ENCODE data around the gene TIA1. TPM values are rescaled to one million over a fixed set of nuclear protein-coding genes. Genes with fewer than 3 reads are reported as not detected.

Gene TIA1
- total RNA-seq, 1 experiment from 2014 or later, result 94.1 TPM

DNA sequence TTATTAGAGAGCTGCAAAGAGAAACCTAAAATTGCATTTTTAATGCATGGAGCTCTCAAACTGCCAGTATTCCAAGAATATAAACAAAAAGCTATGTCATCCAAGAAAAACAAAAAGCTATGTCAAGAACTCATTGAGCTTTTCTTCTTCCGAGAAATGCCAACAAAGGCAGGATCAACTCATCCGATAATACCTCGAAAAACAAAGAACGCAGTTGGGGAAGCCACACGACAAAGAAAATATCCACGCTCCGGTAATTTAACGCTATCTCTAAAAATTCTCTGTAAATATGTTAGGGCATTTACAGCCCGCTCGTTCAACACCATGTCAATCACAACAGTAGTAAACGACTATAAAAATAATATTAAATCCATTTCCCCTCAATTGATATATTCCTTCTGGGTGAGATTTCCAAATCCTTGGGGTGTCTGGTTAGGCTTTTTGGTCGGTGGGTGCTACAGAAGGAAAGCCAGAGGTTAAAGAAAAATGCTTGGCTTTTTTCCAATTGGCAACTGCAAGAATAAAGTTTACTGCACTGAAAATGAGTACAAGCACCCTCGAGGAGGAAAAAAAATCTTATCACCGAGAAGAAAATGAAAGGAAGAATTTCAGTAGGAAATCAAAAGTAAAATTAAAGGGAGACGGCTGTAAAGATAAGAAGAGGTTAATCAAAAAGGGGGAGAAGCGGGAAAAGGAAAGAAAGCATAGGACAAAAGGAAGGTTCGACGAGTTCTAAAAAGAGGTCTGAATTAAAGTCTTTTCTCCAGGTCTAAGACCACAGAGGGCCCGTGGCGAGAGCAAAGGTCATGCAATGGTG is 856 bp downstream of the TIA1 start:
- Histone ChIP-seq H3K4me1 (ENCODE audit: control insufficient read depth in 1 of 2, insufficient read depth in 2 of 2, low read length in 2 of 2) (peaks cover 10 to 18% of the 10 kb centered on the region in 2 experiments; a peak in 3 of 4 replicates), H3K4me3 (replicated peaks in 1 of 2; ENCODE audit: low read depth in 1 of 2, low read length in 2 of 2) (peak overlapping the region; percentile 85 to 94), H3K9me3 (ENCODE audit: control insufficient read depth in 1 of 2, insufficient read depth in 1 of 2, low read depth in 1 of 2, low read length in 2 of 2) (no peaks in the 10 kb centered on the region), H4K20me1 (ENCODE audit: insufficient read depth) (no peaks in the 10 kb centered on the region), H3K79me2 (ENCODE audit: insufficient read depth, low read length) (peaks cover 59% of the 10 kb centered on the region), H3K9ac (ENCODE audit: low read length) (peak overlapping the region; percentile 94), H2AFZ (ENCODE audit: low read depth, low read length, poor library complexity, severe bottlenecking) (no peak overlapping the region), H3K27ac (ENCODE audit: low read depth, low read length) (peak overlapping the region; percentile 89), H3K4me2 (ENCODE audit: low read length) (peak overlapping the region; percentile 78), H3K36me3 (ENCODE audit: control insufficient read depth in 1 of 2, insufficient read depth in 2 of 2, low read length in 2 of 2) (no peaks in the 10 kb centered on the region), H3K9me2 (ENCODE audit: insufficient read depth) (no peaks in the 10 kb centered on the region), H3K27me3 (ENCODE audit: insufficient read depth, low read length) (no peaks in the 10 kb centered on the region)
- TF ChIP-seq EGR1 (IDR thresholded peaks at IDR 0.05; ENCODE audit: low read depth) (no peak), SIN3A (IDR thresholded peaks at IDR 0.05; ENCODE audit: low read depth) (peak; percentile 72), CEBPB (IDR thresholded peaks at IDR 0.05; ENCODE audit: low read depth) (no peak), ZNF274 (IDR thresholded peaks at IDR 0.05; ENCODE audit: low read depth, low read length) (no peak), POLR2A (IDR thresholded peaks at IDR 0.05; ENCODE audit: borderline replicate concordance, extremely low read depth, insufficient read depth, insufficient read length) (peak; percentile 17)
- no TSS peak for BruUV-seq (replicated peaks)
- no peak for ATAC-seq
- ChIA-PET RAD21 (ENCODE audit: low non-redundant PET in 1 of 2, low total read pairs in 2 of 2, uncharacterized antibody in 2 of 2, unreplicated experiment in 2 of 2) (no interaction called here), CTCF (no interaction called here), POLR2A (interaction anchor here (1.0 kb wide), 2 partner anchors 10 to 56 kb away, joined by 4 read pairs; partner anchors contain the start of genes C2orf42 and PCYOX1)
- no peak for DNase-seq (ENCODE audit: low read depth, low spot score)
- intact Hi-C loops (cut with micrococcal nuclease), result loop anchor here (1.0 to 5.0 kb wide), 3 partner anchors 55 to 335 kb away; partner anchors contain the start of genes C2orf42 and PCBP1

DNA sequence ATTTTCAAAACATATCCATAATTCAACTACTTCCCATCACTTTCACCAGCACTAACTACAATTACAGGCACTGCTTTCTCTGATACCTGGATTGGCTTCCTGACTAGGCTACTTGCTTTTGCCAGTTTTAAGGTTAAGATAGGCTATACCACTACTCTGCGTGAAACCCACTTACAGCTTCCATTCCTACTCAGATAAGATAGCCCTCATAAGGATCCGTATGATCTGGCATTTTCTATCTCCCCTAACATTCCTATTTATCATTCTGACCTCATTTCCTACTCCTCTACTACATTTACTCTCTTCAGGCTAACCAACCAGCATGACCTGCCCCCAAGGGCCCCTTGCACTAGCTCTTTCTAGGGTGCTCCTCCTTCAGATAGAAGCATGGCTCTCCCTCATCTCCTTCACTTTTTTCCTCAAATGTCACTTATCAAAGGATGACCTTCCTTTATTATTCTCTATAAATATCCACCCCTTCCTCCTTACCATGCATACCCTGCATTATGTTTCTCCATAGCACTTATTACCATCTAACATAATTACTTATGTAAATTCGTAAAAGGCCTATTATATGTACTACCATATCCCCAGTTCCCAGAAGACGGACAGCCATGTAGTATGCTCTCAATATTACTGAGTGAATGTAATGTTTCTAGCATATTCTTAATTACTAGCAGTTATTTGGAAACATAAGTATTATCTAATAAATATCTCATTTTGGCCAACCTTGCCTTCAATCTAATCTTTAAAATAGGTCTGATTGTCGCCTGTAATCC is 4.4 kb downstream of the TIA1 start:
- ATAC-seq, result no peak
- RAD21 ChIA-PET (ENCODE audit: low non-redundant PET in 1 of 2, low total read pairs in 2 of 2, uncharacterized antibody in 2 of 2, unreplicated experiment in 2 of 2), result no interaction called here
- no peak for TF ChIP-seq CBX3 (IDR thresholded peaks at IDR 0.05; ENCODE audit: low read depth)
- no peak for TF ChIP-seq TCF7L2 (IDR thresholded peaks at IDR 0.05; ENCODE audit: borderline replicate concordance, extremely low read depth, insufficient read depth, insufficient read length)
- TF ChIP-seq EZH2 (IDR thresholded peaks at IDR 0.05), result no peak
- TF ChIP-seq, protein P1, sequence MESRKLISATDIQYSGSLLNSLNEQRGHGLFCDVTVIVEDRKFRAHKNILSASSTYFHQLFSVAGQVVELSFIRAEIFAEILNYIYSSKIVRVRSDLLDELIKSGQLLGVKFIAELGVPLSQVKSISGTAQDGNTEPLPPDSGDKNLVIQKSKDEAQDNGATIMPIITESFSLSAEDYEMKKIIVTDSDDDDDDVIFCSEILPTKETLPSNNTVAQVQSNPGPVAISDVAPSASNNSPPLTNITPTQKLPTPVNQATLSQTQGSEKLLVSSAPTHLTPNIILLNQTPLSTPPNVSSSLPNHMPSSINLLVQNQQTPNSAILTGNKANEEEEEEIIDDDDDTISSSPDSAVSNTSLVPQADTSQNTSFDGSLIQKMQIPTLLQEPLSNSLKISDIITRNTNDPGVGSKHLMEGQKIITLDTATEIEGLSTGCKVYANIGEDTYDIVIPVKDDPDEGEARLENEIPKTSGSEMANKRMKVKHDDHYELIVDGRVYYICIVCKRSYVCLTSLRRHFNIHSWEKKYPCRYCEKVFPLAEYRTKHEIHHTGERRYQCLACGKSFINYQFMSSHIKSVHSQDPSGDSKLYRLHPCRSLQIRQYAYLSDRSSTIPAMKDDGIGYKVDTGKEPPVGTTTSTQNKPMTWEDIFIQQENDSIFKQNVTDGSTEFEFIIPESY (IDR thresholded peaks at IDR 0.05; ENCODE audit: extremely low read depth, insufficient replicate concordance, low read length), result no peak
- TF ChIP-seq YY1 (IDR thresholded peaks at IDR 0.05; ENCODE audit: extremely low read depth, insufficient replicate concordance, low read depth, low read length), result no peak
- no peak overlapping the region for H3K9ac ChIP-seq (ENCODE audit: low read length)
- no peak for DNase-seq (ENCODE audit: low read depth, low spot score)
- no peaks in the 10 kb centered on the region for H3K9me3 ChIP-seq (ENCODE audit: control insufficient read depth in 1 of 2, insufficient read depth in 1 of 2, low read depth in 1 of 2, low read length in 2 of 2)
- H3K9me2 ChIP-seq (ENCODE audit: insufficient read depth), result no peaks in the 10 kb centered on the region
- H3K79me2 ChIP-seq (ENCODE audit: insufficient read depth, low read length), result peaks cover 95% of the 10 kb centered on the region
- H4K20me1 ChIP-seq (ENCODE audit: insufficient read depth), result no peaks in the 10 kb centered on the region
- no TSS peak for BruUV-seq (replicated peaks)
- CTCF ChIA-PET, result no interaction called here
- POLR2A ChIA-PET, result no interaction called here
- peaks cover 10 to 17% of the 10 kb centered on the region in 2 experiments; a peak in 3 of 4 replicates for H3K4me1 ChIP-seq (ENCODE audit: control insufficient read depth in 1 of 2, insufficient read depth in 2 of 2, low read length in 2 of 2)
- intact Hi-C loops (cut with micrococcal nuclease), result no loop called here
- H3K36me3 ChIP-seq (ENCODE audit: control insufficient read depth in 1 of 2, insufficient read depth in 2 of 2, low read length in 2 of 2), result peaks cover 3 to 7% of the 10 kb centered on the region in 2 experiments; a peak in 1 of 4 replicates
- no peak overlapping the region for H2AFZ ChIP-seq (ENCODE audit: low read depth, low read length, poor library complexity, severe bottlenecking)
- no peak overlapping the region for H3K4me2 ChIP-seq (ENCODE audit: low read length)
- no peak overlapping the region for H3K27ac ChIP-seq (ENCODE audit: low read depth, low read length)
- no peaks in the 10 kb centered on the region for H3K27me3 ChIP-seq (ENCODE audit: insufficient read depth, low read length)
- no peak overlapping the region for H3K4me3 ChIP-seq (replicated peaks in 1 of 2; ENCODE audit: low read depth in 1 of 2, low read length in 2 of 2)
